ENCODE data around the gene HRH4. TPM values are rescaled to one million over a fixed set of nuclear protein-coding genes. Genes with fewer than 3 reads are reported as not detected.

The HRH4 gene
- total and polyA plus RNA-seq, 2 donors (not counting 3 experiments of a cell fraction or from before 2014, with no cell fraction given), result 0.03 TPM; not detected in 1

DNA sequence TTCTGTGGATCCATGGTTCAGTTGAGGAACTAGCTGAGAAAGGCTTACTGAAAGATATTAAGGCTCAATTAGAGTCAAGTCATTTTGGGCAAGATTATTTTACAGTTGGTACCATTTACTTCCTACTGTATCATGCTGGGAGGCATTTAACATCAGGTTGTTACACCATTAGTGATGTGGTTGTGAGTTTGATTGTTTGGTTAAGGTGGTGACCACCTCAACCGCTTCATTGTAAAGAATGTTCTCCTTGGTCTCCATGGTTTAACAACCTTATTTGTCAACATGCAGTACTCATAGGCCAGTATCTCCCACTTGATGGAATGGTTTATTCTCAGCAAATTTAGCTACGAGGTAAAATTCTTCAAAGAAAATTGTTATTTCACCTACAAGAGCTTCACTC, 34.1 kb downstream of the HRH4 start:
- no peak overlapping the region for H2AFZ ChIP-seq (ENCODE audit: low read depth, low read length)
- TF ChIP-seq GATA2 (IDR thresholded peaks at IDR 0.05; ENCODE audit: insufficient read depth, insufficient read length, low read depth, low read length) (no peak), CTCF (IDR thresholded peaks at IDR 0.05; ENCODE audit: extremely low read depth in 1 of 2, insufficient read depth in 1 of 2, low read depth in 1 of 2, low read length in 2 of 2) (no peak), FOS (IDR thresholded peaks at IDR 0.05; ENCODE audit: borderline replicate concordance, insufficient read depth, low read length) (no peak), POLR2AphosphoS5 (IDR thresholded peaks at IDR 0.05; ENCODE audit: insufficient read depth, low read depth, low read length) (no peak), POLR2A (IDR thresholded peaks at IDR 0.05; ENCODE audit: low read depth, low read length) (no peak), MYC (IDR thresholded peaks at IDR 0.05; ENCODE audit: low read depth, low read length) (no peak), EZH2 (IDR thresholded peaks at IDR 0.05; ENCODE audit: borderline replicate concordance, low read depth, low read length, severe bottlenecking) (no peak), MAX (IDR thresholded peaks at IDR 0.05; ENCODE audit: insufficient read depth, insufficient read length) (no peak)
- no peak for DNase-seq (ENCODE audit: low read depth, low spot score)
- no peaks in the 10 kb centered on the region for H3K36me3 ChIP-seq (ENCODE audit: control insufficient read depth in 2 of 2, extremely low read depth in 1 of 2, insufficient read depth in 2 of 2, low read length in 2 of 2)
- no peak overlapping the region for H3K4me2 ChIP-seq (ENCODE audit: insufficient read depth, low read length)
- no peak overlapping the region for H3K27ac ChIP-seq (ENCODE audit: insufficient read depth, low read depth, low read length)
- dilution Hi-C loops (cut with MboI; ENCODE audit: extremely low pct_ligation_motif_present, low sequenced_read_pairs) (no loop called here), intact Hi-C loops (cut with micrococcal nuclease) (no loop called here)
- POLR2A ChIA-PET, result no interaction called here
- no peaks in the 10 kb centered on the region for H3K9me1 ChIP-seq (replicated peaks; ENCODE audit: control insufficient read depth, extremely low read depth, insufficient read depth, low read length)
- H3K27me3 ChIP-seq (ENCODE audit: control insufficient read depth in 2 of 2, insufficient read depth in 2 of 2, low read length in 2 of 2), result peaks cover 4% of the 10 kb centered on the region in 2 experiments
- no peak overlapping the region for H3K4me3 ChIP-seq (replicated peaks in 1 of 3; ENCODE audit: insufficient read depth in 1 of 3, low read depth in 1 of 3, low read length in 3 of 3)
- FAIRE-seq, result no peak
- no peaks in the 10 kb centered on the region for H3K4me1 ChIP-seq (ENCODE audit: control insufficient read depth, extremely low read depth, insufficient read depth, low read length)
- CTCF ChIA-PET, result interaction anchor here (1.1 to 2.0 kb wide), 2 partner anchors 14 to 318 kb away, joined by 3 to 6 read pairs; no protein-coding TSS in a partner anchor
- H3K79me2 ChIP-seq (ENCODE audit: control insufficient read depth, insufficient read depth, low read length), result no peaks in the 10 kb centered on the region
- no TSS peak for BruUV-seq (replicated peaks)
- H3K9me3 ChIP-seq (replicated peaks; ENCODE audit: control insufficient read depth, insufficient read depth, low read length), result no peaks in the 10 kb centered on the region
- no peaks in the 10 kb centered on the region for H4K20me1 ChIP-seq (replicated peaks; ENCODE audit: control insufficient read depth, extremely low read depth, insufficient read depth, low read length)
- H3K9ac ChIP-seq (replicated peaks; ENCODE audit: extremely low read depth, insufficient read depth, low read length), result no peak overlapping the region
